ENCODE results near the gene TBC1D22A.

Gene TBC1D22A

DNA sequence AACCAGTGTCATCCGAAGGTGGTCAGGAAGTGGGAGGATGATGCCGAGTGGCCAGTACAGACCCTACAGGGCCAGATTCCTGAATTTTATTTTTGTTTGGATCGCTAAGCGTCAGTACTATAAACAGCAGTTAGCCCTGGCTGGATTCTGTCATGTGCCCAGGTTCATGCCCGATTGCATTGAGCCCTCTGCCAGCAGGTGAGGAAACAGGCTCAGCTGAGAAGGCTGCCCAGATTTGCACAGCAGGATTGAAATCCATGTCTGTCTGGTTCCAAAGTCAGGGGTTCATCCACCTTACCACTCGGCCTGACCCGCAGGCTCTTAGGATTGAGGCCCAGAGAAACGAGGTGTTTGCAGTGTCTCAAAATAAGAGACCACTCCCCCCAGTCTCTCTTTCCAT, 9.1 kb upstream of the TBC1D22A start:
- no peak for DNase-seq (ENCODE audit: low read depth)

DNA sequence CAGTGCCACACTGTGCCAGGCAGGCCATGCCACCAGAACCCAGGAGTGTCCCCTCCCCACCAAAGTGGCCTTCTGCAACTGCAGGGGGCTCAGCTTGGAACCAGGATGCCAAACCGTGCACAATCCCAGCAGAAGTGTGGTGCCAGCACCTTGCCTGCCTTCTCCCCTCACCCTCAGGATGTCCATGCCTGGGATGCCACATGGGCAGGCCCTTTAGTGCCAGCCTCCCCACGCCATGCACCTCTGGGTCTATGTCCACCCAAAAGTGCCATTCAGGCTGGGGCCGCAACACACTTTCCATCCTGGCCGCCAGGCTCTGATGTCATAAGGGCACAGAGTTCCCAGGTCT, 8.7 kb upstream of the TBC1D22A start:
- DNase-seq (ENCODE audit: low read depth) = no peak

DNA sequence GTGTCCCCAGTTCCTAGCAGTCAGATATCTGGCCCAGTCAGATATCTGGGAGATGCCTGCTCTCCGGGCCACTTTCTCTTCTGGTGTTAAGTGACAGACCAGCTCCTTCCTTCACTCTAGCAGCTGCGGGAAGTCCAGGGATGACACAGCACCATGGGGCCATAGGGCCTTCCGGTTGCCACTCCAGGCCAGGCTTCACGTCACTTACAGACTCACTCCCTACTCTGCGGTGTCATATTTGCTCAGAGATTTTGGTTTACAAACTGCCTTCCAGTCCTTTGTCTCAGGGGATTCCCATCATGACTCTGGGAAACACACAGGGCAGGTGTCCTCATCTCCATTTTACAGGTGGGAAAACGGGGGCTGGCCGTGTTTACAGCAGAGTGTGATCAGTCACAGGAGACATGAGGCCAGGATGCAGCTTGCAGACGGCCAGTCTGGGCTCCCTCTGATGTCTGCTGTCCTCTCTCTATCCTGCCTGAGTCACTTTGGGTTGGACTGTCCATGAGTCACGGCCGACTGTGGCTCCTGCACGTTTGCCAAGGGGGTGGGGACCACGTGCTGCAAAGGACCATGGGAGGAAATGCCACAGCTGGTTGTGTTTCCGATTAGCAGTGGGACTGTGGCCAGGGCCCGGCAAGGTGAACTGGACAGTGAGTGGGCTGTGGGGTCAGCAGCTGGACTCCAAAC, 8.2 kb upstream of the TBC1D22A start:
- no peak for DNase-seq (ENCODE audit: low read depth)

DNA sequence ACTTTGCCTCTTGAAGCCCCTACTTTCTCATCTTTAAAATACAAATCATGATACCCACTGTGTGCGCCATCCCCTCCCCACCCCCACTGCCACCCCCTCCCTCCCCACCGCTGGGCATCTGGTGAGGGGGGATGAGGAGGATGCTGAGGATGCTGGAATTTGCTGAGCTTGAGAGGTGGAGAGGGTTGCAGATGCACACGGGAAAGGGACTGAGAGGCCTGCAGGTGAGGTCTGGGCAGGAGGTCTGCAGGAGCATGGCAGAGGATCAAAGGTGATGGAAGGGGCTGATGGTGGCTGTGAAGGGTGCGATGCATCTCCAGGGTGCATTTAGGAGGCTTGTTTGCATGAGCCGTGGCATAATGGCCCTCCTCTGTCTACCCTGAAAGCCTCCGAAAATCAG, 7.6 kb upstream of the TBC1D22A start:
- DNase-seq (ENCODE audit: low read depth) = no peak

DNA sequence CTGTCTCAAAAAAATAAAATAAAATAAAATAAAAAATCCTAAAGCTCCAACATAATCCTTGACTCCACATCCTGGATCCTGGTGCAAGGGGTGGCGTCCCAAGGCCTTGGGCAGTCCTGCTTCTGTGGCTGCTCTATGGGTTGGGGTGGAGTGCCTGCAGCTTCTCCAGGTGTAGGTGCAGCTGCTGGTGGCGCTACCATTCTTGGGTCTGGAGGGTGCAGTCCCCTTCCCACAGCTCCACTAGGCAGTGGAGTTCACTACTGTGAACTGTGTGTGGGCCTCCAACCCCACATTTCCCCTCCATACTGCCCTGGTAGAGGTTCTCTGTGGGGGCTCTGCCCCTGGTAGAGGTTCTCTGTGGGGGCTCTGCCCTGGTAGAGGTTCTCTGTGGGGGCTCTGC, 6.9 kb upstream of the TBC1D22A start:
- no peak for DNase-seq (ENCODE audit: low read depth)

DNA sequence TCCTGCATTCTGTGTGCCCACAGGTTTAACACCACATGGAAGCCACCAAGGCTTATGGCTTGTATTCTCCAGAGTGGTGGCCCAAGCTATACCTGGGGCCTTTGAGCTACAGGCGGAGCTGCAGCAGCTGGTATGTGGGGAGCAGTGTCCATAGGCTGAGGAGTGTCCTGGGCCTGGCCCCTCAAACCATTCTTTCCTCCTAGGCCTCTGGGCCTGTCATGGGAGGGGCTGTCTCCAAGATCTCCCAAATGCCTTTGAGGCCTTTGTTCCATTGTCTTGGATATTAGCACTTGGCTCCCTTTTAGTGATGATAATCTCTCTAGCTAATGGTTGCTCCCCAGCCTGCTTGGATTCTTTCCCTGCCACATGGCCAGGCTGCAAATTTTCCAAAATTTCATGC, 6.4 kb upstream of the TBC1D22A start:
- DNase-seq (ENCODE audit: low read depth) = no peak

DNA sequence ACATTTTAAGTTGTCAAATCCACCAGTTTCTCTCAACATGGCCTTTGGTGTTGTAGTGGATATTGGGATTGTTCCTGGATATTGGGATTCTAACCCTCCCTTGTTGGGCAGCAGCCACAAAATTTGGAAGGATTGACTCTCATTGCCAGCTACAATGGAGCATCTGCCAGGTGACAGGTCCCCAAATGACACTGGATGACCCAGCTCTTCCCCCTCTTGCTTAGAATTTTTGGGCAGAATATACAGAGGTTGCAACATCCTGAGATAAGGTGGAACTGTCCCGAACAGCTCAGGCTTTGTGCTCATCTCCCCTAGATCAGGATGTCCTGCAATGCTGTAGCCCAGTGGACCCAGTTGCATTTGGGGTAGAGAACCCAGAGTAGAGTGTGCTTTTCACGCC, 5.3 kb upstream of the TBC1D22A start:
- DNase-seq (ENCODE audit: low read depth) = no peak

DNA sequence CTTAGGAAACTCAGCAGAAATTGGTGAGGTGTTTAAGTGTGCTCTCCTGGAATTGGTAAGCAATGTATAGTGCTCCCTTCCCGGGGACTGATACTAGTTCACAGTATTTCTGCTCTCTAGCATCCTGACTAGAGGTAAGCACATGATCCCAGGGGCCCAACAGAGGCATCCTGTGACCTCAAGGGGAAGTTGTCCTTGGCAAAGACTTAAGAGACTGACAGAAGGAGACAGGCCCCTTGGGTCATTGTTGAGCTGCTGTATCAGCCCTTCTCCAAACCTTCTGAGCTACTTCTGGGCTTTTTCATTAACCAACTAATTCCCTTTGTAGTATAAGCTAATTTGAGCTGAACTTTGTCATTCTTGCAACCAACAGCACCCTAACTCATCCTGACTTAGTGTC, 4.3 kb upstream of the TBC1D22A start:
- DNase-seq (ENCODE audit: low read depth) = no peak

DNA sequence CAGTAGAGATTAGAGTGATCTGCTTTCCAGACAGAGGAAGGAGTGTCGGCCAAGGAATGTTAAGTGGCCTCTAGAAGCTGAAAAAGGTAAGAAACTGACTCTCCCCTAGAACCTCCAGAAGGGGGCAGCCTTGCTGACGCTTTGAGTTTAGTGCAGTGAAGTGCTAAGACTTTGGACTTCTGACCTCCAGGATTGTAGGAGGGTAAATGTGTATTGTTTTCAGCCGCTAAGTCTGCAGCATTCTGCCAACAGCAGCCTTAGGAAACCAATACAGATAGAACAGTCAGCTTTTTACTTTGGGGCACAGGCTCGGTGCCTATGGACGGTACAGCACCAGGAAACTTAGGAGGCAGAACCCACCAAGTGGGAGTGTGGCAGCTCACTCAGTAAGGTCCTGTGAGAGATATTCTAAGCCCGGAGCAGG, 3.6 kb upstream of the TBC1D22A start:
- no peak for DNase-seq (ENCODE audit: low read depth)

DNA sequence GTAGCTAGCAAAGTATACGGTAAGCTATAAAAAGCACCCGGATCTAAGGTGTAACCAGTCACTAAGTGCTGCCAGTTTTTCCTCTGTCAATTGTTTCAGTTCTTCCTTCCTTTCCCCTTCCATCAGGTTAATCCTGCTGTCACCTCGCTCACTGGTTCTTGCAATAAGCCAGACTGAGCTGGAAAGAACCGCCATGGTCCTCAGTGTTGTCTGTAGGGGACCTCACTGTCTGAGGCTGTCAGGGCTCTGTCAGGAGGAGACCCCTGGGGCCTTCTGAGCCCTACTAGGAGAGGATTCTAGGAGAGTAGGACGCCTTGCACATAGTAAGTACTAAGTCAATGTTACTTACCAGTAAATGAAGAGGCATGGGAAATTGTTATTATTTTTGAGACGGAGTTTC, 1.4 kb upstream of the TBC1D22A start:
- no peak for DNase-seq (ENCODE audit: low read depth)

DNA sequence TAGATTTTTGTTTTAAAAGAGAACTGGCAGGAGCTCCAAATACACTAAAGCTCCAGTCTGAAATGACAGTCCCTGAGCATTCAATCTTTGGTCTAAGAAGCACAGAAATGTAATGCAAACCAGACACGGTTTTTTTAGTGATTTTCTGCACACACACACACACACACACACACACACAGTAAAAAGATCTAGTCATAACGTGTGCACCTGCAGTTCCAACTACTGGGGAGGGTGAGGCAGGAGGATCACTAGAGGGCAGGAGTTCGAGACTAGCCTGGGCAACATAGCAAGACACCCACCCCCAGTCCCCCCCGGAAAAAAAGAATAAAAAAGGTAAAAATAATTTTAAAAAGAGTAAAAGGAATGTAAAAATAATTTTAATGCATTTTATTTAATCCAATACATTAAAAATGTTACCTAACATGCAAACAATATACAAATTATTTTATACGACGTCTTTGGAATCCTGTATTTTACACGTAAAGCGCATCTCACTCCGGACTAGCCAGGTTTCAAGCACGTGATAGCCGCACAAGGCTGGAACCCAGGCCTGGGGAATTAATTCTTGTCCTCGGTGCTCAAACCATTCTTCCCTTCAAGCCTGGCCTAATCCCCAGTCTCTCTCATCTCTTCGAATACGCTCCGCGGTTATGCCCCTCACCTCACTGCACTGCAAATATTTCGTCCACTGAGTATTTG, 762 bp upstream of the TBC1D22A start:
- DNase-seq (ENCODE audit: low read depth) = no peak

DNA sequence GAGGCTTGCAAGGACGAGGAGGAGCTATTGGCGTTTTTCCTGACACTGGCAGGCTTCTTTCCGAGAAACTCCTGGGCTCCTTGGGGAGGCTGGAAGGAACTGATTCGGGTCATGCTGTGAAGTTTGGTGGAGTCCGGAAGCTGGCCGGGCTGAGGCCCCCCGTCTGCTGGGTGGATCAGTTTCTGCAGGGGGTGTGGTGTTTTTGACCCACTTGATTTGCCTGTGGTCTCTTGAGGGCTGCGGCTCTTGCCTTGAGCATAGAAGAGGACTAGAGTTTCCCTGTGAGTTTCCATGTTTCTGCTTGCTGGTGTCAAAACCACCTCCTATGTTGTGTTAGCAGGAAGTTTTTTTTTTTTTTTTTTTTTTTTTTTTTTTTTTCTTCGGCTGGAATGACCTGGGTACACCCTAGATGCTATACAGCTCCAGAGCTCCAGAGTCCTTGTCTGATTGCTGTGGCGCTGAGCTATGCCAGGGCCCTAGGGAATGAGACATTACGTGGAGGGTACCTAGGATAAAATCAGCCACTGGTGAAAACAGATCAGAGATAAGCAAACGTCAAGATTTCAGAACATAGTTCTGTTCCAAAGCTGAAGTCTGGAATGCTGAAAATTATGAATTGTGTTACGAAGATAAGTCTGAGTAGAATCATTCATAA, 728 bp downstream of the TBC1D22A start:
- DNase-seq (ENCODE audit: low read depth) = no peak

DNA sequence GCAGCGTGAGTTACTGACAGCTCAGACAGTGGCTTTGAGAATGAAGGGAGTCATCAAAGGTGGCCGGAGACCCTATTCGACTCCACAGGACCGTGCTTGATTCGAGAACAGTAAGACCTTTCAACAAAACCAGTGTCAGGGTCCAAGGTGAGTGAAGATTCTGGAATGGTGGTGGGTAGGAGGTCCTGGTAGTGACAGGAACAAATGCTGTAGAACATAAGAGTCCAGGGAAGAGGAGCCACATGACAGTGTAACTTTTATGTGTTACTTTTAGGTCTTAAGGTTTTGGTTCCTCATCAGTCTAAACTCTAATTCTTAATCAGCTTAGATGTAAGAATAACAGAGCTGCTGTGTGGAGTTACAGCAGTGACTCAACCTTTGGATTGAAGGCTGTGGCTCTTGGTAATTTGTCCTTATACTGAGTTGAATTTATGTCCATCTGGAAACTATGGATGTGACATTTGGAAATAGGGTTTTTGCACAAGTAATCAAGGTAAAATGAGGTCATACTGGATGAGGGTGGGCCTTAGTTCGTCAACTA, 1.8 kb downstream of the TBC1D22A start:
- DNase-seq (ENCODE audit: low read depth) = no peak

DNA sequence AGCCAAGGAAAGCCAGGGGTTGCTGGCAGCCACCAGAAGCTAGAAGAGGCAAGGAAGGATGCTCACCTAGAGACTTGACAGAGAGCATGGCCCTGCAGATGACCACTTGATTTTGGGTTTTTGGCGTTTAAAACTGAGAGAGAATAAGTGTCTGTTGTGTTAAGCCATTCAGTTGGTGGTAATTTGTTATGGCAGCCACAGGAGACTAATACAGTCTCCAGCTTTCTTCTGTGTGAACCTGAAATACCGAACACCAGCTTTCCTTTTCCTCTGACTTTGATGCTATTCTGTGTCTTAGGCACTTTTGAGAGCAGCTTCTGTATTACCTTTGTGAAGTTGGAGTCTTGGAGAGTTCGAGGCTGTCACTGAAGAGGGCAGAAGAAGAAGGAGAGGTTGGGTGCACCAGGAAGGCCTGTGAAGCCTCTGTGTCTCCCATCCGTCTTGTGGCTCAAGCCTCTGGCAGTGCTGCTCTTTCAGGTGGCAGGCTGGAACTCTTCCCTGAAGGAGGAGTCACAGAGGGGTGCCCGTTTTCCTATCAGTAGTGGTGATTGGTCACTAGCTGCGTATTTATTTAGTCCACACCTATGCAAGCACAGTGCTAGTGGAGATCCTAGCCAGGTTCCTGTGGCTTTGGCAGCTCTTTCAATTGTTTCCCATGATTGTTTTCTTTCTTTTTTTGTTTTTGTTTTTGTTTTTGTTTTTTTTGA, 2.5 kb downstream of the TBC1D22A start:
- DNase-seq (ENCODE audit: low read depth) = no peak

DNA sequence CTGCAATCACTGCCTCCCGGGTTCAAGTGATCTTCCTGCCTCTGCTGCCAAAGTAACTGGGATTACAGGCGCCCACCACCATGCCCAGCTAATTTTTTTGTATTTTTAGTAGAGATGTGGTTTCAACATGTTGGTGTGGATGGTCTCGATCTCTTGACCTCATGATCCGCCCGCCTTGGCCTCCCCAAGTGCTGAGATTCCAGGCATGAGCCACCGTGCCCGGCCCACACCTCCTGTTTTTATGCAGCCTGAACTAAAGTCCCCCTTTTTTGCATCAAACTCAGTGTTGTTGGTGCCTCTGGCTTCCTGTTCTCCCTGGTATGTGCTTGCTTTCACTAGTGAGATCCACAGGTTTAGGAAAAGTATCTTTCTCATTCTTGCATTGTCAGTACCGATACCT, 4.2 kb downstream of the TBC1D22A start:
- no peak for DNase-seq (ENCODE audit: low read depth)

DNA sequence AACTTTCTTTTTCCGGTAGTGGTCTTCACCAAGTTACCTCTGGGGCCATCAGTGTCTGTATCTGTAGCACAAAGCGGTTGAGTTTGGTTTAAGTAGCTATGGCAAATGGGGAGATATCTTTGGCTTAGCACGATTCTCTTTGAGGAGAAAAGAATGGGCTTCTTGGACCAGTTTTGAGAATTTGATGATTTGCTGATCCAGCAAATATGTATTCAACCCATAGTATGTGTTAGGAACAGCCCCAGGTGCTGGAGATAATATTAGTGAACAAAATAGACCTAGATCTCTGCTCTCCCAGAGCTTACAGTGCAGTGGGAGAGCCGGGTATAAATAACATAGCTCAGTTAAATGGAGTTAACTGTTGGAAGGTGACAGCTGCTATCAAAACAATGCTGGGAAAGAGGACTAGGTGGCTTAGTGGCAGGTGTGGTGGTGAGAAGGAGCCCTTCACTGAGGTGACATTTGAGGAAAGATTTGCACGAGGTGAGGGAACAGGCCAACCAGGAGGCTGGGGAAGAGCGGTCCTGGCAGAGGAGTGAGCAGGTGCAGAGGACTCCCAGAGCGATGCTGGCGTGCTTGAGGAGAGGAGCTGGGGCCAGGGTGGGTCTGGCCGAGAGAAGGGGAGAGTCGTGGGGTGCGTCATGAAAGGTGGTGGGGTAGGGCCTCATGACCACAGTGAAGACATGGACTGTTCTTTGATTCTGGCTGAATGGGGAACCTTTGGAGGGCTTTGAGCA, 5.0 kb downstream of the TBC1D22A start:
- no peak for DNase-seq (ENCODE audit: low read depth)

DNA sequence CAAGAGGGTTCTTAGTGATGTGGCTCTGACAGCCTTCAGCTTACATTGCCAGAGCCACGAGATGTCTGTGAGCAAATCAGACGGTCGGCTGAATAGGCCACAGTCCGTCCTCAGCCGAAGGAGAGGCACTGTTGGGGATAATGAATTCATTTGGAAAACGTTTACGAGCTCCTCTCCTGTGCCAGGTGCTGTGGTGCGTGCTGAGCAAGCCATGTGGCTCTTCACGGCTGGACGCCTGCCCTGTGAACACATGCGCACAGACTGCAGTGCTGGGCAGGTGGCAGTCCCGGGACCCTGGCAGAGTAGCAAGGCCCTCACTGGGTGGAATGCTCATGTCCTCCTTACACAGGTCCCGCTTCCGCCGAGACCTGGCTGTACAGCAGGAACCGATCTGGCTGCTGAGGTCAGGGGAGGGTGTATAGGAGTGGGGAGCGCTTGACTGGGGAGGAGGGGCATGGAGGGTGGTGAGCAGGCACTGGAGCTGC, 6.8 kb downstream of the TBC1D22A start:
- no peak for DNase-seq (ENCODE audit: low read depth)

DNA sequence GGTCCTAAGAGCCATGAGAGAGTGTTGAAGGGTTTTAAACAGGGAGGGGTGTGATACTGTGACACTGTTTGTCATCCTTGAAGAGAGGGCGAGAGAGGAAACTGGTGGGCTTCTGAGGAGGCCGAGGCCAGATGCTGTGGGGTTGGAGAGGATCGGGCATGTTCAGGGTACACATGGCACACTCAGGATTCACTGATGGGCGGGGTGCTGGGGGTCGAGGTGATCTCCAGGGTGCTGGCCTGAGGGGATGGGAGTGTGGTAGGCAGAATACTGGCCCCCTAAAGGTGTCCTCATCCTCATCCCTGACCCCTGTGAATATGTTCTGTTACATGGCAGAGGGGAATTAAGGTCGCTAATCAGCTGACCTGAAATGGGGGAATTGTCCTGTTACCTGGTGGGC, 7.3 kb downstream of the TBC1D22A start:
- no peak for DNase-seq (ENCODE audit: low read depth)

DNA sequence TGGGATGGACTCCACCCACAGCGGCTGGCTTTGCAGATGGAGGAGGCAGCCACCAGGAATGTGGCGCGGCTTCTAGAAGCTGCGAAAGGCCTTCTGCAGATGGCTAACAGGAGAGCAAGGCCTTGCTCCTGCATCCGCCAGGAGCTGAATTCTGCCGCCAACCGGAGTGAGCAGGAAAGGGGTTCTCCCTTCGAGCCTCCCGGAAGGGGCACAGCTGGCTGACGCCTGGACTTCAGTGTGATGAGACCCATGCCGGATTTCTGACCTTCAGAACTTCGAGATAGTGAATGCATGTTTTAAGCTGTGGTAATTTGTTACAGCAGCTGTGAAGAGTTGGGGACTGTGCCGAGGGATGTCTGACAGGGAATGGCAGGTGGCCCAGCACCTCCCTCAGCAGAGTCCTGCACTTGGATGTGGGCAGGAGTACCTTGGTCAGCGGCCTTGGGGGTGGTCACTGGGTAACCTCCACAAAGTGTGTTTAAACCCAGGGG, 7.7 kb downstream of the TBC1D22A start:
- DNase-seq (ENCODE audit: low read depth) = no peak

DNA sequence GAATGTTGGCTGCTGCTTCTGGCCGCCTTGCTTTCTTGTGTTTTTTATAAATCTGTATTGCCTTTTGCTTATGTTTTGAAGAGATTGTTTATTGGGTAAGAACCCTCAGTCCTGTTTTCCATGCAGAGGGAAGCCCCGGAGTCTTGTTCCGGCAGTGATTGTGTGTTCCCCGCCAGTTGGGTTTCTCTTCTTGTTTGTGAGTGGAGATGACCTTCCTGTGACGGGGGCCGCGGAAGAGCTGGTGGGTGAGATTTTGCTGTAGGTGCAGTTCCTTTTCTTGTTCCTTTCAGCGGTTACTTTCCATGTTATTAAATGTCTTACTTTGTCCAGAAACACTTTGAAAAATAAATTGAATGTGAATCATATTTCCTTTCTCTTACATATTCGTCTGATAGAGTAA, 8.3 kb downstream of the TBC1D22A start:
- DNase-seq (ENCODE audit: low read depth) = no peak

DNA sequence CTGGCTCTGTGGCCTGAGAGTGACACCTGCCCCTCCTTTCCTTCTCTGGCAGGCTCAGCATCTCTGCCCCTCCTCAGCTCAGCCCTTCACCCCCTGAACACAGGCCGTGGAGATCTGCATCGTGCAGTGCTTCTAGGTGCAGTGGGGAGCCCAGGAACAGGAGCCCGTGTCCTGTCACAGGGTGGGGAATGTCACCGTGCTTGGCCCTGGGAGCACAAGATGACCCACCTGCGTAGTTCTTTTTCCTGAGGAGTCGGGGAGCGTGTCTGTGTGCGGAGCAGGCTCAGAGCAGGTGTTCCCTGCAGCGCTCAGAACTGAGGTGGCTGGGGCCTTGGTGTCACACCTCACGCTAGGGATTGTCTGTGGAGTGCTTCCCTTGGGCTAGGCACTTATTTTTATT, 10.6 kb downstream of the TBC1D22A start:
- DNase-seq (ENCODE audit: low read depth) = no peak

Measured in stimulated activated CD8-positive, alpha-beta memory T cell treated with anti-CD3 and anti-CD28 coated beads, Interleukin-12 subunit alpha, Interleukin-12 subunit beta, amount 100 ng/mL, for 4 hours (primary cell).